ENCODE results near the gene GNG8.

- TF ChIP-seq POLR2A (IDR thresholded peaks at IDR 0.05; ENCODE audit: low read depth, low read length) (no peak), POLR2AphosphoS5 (IDR thresholded peaks at IDR 0.05; ENCODE audit: low read length) (no peak), SP1 (IDR thresholded peaks at IDR 0.05; ENCODE audit: low read depth, low read length) (no peak), JUND (IDR thresholded peaks at IDR 0.05; ENCODE audit: low read depth, low read length) (no peak), EP300 (IDR thresholded peaks at IDR 0.05; ENCODE audit: borderline replicate concordance in 1 of 2, control insufficient read depth in 1 of 2, low read depth in 2 of 2, low read length in 2 of 2) (no peak), NKRF (conservative IDR thresholded peaks at IDR 0.05) (no peak), ZNF384 (IDR thresholded peaks at IDR 0.05; ENCODE audit: borderline replicate concordance, low read depth, low read length) (no peak), GABPA (IDR thresholded peaks at IDR 0.05; ENCODE audit: low read depth) (no peak), ETV6 (conservative IDR thresholded peaks at IDR 0.05 in 1 of 2, IDR thresholded peaks at IDR 0.05 in 1 of 2; ENCODE audit: borderline replicate concordance in 1 of 2, low read depth in 1 of 2) (no peak), CTCF (IDR thresholded peaks at IDR 0.05 in 2 of 3, conservative IDR thresholded peaks at IDR 0.05 in 1 of 3; ENCODE audit: control insufficient read depth in 2 of 3, extremely low read depth in 1 of 3, insufficient read depth in 1 of 3, low read depth in 3 of 3, low read length in 3 of 3) (no peak), KDM1A (IDR thresholded peaks at IDR 0.05; ENCODE audit: borderline replicate concordance) (no peak), RAD21 (IDR thresholded peaks at IDR 0.05; ENCODE audit: insufficient read depth, low read depth, low read length) (no peak)
These were observed 31.1 kb downstream of the GNG8 start for GRCh38 chr19:46604781-46605355.
